Peyer's patch (tissue), 4 donors: ENCODE results near the gene CHMP4A.

Experiments
- POLR2A ChIP-seq, 2 donors: fragments of 450-650 bp; IDR thresholded peaks; one replicate each; pipeline ENCODE4 v1.5.1; 2017; ENCODE audit warnings: antibody characterized with exemption in 2 of 2, mild to moderate bottlenecking in 2 of 2, moderate library complexity in 2 of 2
- TF ChIP-seq, protein P1 (sequence below), 6 experiments: fragments of 450-650 bp in 4 of 6; fragments of 200-600 bp in 2 of 6; sonication (generic) in 1 of 6; IDR thresholded peaks; one replicate each; pipeline ENCODE4 v1.5.1; 2017 to 2019; ENCODE audit warnings: antibody characterized with exemption in 6 of 6, mild to moderate bottlenecking in 3 of 6, moderate library complexity in 1 of 6

DNA sequence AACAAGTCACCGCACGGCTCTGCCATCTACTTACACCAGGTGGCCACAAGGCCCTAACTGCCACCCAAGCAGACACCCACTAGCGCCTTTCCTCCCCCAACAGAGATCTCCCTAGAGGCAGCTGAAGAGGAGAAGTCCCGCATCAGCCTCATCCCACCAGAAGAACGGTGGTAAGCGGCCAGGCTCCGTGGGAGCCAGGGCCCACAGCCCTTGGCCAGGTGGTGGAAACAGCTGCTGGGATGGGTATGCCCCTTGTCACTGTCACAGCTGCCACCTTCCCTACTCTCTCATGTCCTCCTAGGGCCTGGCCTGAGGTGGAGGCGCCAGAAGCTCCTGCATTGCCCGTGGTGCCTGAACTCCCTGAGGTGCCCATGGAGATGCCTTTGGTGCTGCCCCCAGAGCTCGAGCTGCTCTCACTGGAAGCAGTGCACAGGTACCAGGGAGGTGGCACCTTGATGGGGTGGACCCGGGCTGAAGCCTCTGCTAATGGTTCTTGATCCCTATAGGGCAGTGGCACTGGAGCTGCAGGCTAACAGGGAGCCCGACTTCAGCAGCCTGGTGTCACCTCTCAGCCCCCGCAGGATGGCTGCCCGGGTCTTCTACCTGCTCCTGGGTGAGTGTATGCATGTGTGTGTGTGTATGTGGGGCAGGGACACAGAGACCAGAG lies 33.9 kb downstream of the CHMP4A start:
- TF ChIP-seq, protein P1, sequence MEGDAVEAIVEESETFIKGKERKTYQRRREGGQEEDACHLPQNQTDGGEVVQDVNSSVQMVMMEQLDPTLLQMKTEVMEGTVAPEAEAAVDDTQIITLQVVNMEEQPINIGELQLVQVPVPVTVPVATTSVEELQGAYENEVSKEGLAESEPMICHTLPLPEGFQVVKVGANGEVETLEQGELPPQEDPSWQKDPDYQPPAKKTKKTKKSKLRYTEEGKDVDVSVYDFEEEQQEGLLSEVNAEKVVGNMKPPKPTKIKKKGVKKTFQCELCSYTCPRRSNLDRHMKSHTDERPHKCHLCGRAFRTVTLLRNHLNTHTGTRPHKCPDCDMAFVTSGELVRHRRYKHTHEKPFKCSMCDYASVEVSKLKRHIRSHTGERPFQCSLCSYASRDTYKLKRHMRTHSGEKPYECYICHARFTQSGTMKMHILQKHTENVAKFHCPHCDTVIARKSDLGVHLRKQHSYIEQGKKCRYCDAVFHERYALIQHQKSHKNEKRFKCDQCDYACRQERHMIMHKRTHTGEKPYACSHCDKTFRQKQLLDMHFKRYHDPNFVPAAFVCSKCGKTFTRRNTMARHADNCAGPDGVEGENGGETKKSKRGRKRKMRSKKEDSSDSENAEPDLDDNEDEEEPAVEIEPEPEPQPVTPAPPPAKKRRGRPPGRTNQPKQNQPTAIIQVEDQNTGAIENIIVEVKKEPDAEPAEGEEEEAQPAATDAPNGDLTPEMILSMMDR (IDR thresholded peaks at IDR 0.05), result no peak
- no peak for TF ChIP-seq POLR2A (IDR thresholded peaks at IDR 0.05)
